Muscle of leg (tissue), 9 donors: ENCODE data around the gene ANXA6. TPM values are rescaled to one million over a fixed set of nuclear protein-coding genes. Genes with fewer than 3 reads are reported as not detected.

Experiments used
- polyA plus RNA-seq, 8 donors: library from polyadenylated mRNA; unstranded; fragments of 120-200 nt; gene quantifications; one replicate each; pipeline versions ENCODE4 v1.2.1 to v1.2.3, GENCODE V29; 2013; ENCODE audit warnings: inconsistent platforms in 1 of 8, low replicate concordance in 1 of 8; ENCODE audit not compliant: insufficient read length in 8 of 8, insufficient read depth in 1 of 8
- total RNA-seq: library from RNA; stranded (reverse); fragments of 120-200 nt; gene quantifications from one replicate; pipeline ENCODE4 v1.2.4, GENCODE V29; 2013

ANXA6 gene
- total and polyA plus RNA-seq, 9 donors = 335 to 439 (median 391) TPM

Other genes with a start within 250 kb of the ANXA6 start
- gene GPX3, start 137.2 kb downstream of the ANXA6 start, total RNA-seq = 41.5 TPM
- 10 to 100 TPM; 28.8 to 91.7 (median 42.7) TPM for gene GPX3, start 137.2 kb downstream of the ANXA6 start, polyA plus RNA-seq
- 51.3 TPM for gene TNIP1, start 76.7 kb downstream of the ANXA6 start, total RNA-seq
- 100 to 1,000 TPM in 1 of 8 donors, 10 to 100 TPM in 7; 67.5 to 102 (median 89.7) TPM for gene TNIP1, start 76.7 kb downstream of the ANXA6 start, polyA plus RNA-seq
- gene CCDC69, start 66.3 kb upstream of the ANXA6 start, total RNA-seq = 61.4 TPM
- 100 to 1,000 TPM in 1 of 8 donors, 10 to 100 TPM in 7; 38.5 to 104 (median 85.5) TPM for gene CCDC69, start 66.3 kb upstream of the ANXA6 start, polyA plus RNA-seq
- 22.2 TPM for gene GM2A, start 95.4 kb upstream of the ANXA6 start, total RNA-seq
- gene GM2A, start 95.4 kb upstream of the ANXA6 start, polyA plus RNA-seq = 10 to 100 TPM; 16.2 to 22.9 (median 19.3) TPM
- not detected for gene SLC36A3, start 146.0 kb upstream of the ANXA6 start, total RNA-seq
- under 1 TPM in 1 of 8 donors, not detected in 7; 0.04 TPM for gene SLC36A3, start 146.0 kb upstream of the ANXA6 start, polyA plus RNA-seq
- 0.04 TPM for gene SLC36A2, start 189.8 kb upstream of the ANXA6 start, total RNA-seq
- under 1 TPM in 3 of 8 donors, not detected in 5; 0.09 to 0.19 (median 0.15) TPM for gene SLC36A2, start 189.8 kb upstream of the ANXA6 start, polyA plus RNA-seq